Measurements from ENCODE around the gene CRLF3.
"Not testable (repeated sequence)": the region's sequence is repeated elsewhere in the genome, so short reads cannot be mapped to it uniquely, and the experiment has no call there.

DNA sequence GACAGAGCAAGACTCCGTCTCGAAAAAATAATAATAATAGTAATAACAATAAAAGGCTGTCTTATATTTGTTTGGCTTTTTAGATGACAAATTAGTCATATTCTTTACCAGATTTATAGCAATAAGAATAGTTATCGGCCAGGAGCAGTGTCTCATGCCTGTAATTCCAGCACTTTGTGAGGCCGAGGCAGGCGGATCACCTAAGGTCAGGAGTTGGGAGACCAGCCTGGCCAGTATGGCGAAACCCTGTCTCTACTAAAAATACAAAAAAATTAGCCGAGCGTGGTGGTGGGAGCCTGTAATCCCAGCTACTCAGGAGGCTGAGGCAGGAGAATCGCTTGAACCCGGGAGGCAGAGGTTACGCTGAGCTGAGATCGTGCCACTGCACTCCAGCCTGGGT lies 10.3 kb downstream of the CRLF3 start:
- not testable (repeated sequence) for TF ChIP-seq KAT7, ESRRA (CRISPR knock-in tag; IDR thresholded peaks at IDR 0.05; ENCODE audit: borderline replicate concordance)
- TF ChIP-seq, protein P1, sequence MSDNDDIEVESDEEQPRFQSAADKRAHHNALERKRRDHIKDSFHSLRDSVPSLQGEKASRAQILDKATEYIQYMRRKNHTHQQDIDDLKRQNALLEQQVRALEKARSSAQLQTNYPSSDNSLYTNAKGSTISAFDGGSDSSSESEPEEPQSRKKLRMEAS (CRISPR knock-in tag; IDR thresholded peaks at IDR 0.05) = not testable (repeated sequence)
- TF ChIP-seq, protein P2, sequence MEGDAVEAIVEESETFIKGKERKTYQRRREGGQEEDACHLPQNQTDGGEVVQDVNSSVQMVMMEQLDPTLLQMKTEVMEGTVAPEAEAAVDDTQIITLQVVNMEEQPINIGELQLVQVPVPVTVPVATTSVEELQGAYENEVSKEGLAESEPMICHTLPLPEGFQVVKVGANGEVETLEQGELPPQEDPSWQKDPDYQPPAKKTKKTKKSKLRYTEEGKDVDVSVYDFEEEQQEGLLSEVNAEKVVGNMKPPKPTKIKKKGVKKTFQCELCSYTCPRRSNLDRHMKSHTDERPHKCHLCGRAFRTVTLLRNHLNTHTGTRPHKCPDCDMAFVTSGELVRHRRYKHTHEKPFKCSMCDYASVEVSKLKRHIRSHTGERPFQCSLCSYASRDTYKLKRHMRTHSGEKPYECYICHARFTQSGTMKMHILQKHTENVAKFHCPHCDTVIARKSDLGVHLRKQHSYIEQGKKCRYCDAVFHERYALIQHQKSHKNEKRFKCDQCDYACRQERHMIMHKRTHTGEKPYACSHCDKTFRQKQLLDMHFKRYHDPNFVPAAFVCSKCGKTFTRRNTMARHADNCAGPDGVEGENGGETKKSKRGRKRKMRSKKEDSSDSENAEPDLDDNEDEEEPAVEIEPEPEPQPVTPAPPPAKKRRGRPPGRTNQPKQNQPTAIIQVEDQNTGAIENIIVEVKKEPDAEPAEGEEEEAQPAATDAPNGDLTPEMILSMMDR (IDR thresholded peaks at IDR 0.05) = not testable (repeated sequence)
- TF ChIP-seq, protein P3, sequence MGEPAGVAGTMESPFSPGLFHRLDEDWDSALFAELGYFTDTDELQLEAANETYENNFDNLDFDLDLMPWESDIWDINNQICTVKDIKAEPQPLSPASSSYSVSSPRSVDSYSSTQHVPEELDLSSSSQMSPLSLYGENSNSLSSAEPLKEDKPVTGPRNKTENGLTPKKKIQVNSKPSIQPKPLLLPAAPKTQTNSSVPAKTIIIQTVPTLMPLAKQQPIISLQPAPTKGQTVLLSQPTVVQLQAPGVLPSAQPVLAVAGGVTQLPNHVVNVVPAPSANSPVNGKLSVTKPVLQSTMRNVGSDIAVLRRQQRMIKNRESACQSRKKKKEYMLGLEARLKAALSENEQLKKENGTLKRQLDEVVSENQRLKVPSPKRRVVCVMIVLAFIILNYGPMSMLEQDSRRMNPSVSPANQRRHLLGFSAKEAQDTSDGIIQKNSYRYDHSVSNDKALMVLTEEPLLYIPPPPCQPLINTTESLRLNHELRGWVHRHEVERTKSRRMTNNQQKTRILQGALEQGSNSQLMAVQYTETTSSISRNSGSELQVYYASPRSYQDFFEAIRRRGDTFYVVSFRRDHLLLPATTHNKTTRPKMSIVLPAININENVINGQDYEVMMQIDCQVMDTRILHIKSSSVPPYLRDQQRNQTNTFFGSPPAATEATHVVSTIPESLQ (CRISPR knock-in tag; IDR thresholded peaks at IDR 0.05) = not testable (repeated sequence)

Measured in WTC11 (cell line).